GM18505 (cell line): ENCODE measurements around the gene ELOVL3.
"Not testable (repeated sequence)": the region's sequence is repeated elsewhere in the genome, so short reads cannot be mapped to it uniquely, and the experiment has no call there.

ENCODE experiments used
- ATAC-seq: cut with Tn5 transposase; IDR thresholded peaks from one replicate; pipeline ENCODE4 v1.9.1; 2021; ENCODE audit not compliant: unreplicated experiment
- POLR2A ChIP-seq: IDR thresholded peaks from 4 replicates; pipeline ENCODE4 v1.6.1; 2011; ENCODE audit warnings: borderline replicate concordance; ENCODE audit not compliant: insufficient read depth, insufficient read length; ENCODE audit errors: extremely low read depth

The ELOVL3 gene

DNA sequence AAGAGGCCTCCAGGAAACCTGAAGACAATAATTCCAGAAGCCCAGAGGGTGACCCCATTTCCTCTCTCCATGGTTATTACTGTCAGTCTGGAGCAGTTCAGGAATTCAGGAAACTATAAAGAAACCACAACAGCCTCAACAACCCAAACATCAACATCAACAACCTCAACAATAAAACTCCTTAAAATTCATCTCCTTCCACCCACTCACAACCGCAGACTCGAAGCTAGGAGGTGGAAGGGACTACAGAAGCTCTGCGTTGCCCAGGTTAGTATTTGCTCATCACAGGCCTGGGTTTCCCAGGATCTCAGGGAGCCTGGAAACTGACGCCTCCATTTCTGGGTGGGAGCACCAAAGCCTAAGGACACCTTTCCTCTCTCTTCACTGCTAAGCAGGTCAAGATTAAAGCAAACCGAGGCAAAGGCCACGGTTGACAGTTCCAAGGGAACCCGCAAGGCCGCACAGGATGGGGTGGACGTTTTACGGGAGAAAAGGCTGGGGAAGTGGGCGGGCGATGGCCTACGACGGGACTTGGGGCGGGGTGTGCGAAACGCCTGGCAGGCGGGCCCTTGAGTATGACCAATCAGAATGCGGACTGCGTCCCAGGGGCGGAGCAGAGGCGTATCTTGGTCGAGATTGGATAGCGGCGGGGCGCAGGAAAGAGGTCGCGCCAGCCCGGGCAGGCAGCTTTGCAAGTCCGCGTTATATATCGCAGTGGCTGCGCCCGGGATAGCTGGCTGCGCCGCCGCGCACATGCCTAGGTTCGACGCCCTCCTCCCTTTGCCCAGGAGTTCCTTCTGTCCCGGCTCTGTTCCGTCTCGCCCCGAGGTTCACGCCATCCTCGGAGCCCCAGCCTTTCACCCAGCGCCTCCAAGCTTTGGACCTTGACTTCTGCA is at the start of gene ELOVL3:
ELOVL3 (plus strand) TSS at position 654 of the 896 bp plus-strand sequence. CDS start 250 bp downstream, outside the sequence.
- no peak for TF ChIP-seq POLR2A
- peak; percentile 67 for ATAC-seq

DNA sequence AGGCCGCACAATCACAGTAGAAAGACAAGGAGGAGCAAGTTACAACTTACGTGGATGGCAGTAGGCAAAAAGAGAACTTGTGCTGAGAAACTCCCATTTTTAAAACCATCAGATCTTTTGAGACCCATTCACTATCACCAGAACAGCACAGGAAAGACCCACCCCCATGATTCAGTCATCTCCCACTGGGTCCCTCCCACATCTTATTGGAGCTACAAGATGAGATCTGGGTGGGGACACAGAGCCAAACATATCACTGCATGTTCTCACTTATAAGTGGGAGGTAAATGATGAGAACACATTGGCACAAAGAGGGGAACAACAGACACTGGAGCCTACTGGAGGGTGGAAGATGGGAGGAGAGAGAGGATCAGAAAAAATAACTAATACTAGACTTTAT is 41.5 kb upstream of the ELOVL3 start:
- no peak for TF ChIP-seq POLR2A
- ATAC-seq = no peak

DNA sequence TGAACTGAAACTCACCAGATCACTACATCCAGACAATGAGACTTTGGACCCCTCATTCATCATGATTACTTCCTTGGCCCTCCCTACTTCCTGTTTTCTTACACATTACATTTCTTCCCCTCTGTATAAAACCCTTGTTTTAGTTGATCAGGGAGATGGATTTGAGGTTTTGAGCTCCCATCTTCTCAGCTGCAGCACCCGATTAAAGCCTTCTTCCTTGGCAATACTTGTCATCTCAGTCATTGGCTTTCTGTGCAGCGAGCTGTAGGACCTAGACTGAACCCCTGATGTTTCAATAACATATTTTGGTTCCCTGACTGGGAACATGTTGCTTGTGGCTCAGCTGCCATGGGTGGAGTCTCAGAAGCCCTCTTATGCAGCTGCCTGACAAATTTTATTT is 40.8 kb upstream of the ELOVL3 start:
- ATAC-seq = no peak

GRCh38 chr10:102185811-102186527 is 40.1 kb upstream of the ELOVL3 start:
- TF ChIP-seq POLR2A = no peak
- no peak for ATAC-seq

More for the DNA sequence above, 40.8 kb upstream of the ELOVL3 start:
- no peak for TF ChIP-seq POLR2A

- TF ChIP-seq POLR2A = no peak
- no peak for ATAC-seq
Measured at GRCh38 chr10:102188298-102188940, 37.7 kb upstream of the ELOVL3 start.

- ATAC-seq = not testable (repeated sequence)
Measured at GRCh38 chr10:102188941-102189898, 36.9 kb upstream of the ELOVL3 start.

DNA sequence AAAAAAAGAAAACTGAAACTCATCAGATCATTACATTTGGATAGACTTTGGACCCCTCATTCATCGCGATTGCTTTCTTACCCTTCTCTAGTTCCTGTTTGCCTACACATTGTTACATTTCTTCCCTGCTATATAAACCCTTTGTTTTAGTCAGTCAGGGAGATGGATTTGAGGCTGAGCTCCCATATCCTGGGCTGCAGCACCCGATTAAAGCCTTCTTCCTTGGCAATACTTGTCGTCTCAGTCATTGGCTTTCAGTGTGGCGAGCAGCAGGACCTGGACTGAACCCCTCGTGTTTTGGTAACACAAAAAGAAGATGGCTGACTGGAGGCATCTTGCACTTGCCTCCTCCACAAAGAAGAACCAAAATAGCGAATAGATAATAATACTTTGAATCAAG is 34.1 kb upstream of the ELOVL3 start:
- no peak for TF ChIP-seq POLR2A

DNA sequence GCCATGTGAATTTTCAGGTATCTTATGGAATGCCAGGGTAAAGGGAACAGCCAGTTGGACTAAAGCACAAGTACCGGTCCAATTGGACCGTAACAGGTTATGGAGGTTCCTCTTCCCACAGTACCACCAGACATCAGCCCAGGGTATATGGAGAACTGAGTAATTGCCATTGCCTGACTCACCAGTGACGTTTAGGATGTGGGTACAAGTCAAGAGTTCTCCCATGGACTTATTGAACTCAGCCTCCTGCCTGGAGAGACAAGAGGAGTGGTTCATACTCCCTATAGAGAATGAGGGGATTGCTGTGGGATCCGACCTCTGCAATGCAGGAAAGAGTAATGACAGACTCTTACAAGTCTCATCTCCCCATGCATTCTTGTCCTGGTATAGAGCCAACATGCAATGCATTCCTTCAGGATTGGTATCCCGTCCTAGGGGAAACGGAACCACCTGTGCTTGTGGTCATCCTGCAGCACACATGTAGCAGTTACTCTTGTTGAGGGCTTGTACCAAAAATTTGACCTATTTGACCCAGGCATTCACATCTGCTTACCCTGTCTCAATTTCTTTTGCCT is 30.7 kb upstream of the ELOVL3 start:
- no peak for ATAC-seq
- no peak for TF ChIP-seq POLR2A

More for the DNA sequence above, 34.1 kb upstream of the ELOVL3 start:
- no peak for ATAC-seq

DNA sequence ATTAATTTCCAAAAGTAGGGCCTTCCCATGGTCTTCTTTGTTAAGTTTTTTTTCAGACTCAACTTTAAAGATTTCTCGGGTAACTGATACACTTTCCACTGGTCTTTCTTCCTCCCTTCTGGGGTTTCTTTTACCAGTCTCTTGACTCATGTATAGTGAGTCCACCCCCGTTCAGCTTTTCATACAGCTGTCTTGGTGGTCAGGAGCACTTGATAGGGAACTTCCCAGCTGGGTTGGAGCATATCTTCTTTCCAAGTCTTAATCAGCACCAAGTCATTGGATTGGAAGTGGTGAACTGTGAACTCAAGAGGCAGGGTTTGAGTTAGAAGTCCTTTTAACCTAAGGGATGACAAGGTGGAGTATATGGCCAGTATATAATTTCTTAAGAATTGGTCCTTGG is 29.2 kb upstream of the ELOVL3 start:
- ATAC-seq = no peak
- TF ChIP-seq POLR2A = no peak

- ATAC-seq = no peak
- TF ChIP-seq POLR2A = no peak
Measured at GRCh38 chr10:102198027-102198426, 28.1 kb upstream of the ELOVL3 start.

- ATAC-seq = no peak
- TF ChIP-seq POLR2A = no peak
Measured at GRCh38 chr10:102200751-102201640, 25.1 kb upstream of the ELOVL3 start.

DNA sequence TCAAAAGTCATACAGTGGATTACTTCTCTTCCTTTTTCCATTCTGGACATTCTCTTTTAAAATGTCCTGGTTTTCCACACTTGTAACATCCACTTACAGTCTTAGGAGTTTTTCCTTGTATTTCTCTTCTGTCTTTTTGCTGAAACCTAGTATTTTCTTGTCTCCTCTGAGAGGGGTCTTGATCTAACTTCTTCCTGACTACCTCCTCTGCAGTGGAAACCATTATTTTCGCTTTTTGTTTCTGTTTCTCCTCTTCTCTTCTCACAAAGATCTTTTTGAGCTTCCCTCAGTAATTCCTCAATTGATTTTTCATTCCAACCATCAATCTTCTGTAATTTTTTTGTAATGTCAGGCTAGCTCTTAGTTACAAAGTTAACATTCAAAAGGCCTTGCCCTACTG is 23.7 kb upstream of the ELOVL3 start:
- TF ChIP-seq POLR2A = no peak
- ATAC-seq = no peak
